Retinal pigment epithelial cell (primary cell): ENCODE measurements around the gene RPS3.
A peak's percentile ranks its signal among the peaks of the same experiment; 100 is the strongest.

Source experiments
- DNase-seq: peaks from one replicate; pipeline ENCODE4 v3.0.0-alpha.2; 2010; ENCODE audit warnings: low read depth
- H3K4me3 ChIP-seq: 2 replicates; pipeline ENCODE4 v1.5.1; 2011; ENCODE audit warnings: mild to moderate bottlenecking, low read length, control low read depth, moderate library complexity
- CTCF ChIP-seq: conservative IDR thresholded peaks from 2 replicates; pipeline ENCODE4 v1.5.1; 2011; ENCODE audit warnings: low read depth, low read length, control low read depth, inconsistent platforms

Gene RPS3

GRCh38 chr11:75442161-75442885, 43.0 kb downstream of the RPS3 start:
- DNase-seq = no peak
- no peak overlapping the region for H3K4me3 ChIP-seq
- TF ChIP-seq CTCF = no peak

- DNase-seq = no peak
- no peak for TF ChIP-seq CTCF
- no peak overlapping the region for H3K4me3 ChIP-seq
Observed at GRCh38 chr11:75443043-75443442, 43.7 kb downstream of the RPS3 start.

GRCh38 chr11:75445315-75445953, 46.1 kb downstream of the RPS3 start:
- TF ChIP-seq CTCF = peak; percentile 91
- no peak for DNase-seq
- no peak overlapping the region for H3K4me3 ChIP-seq

GRCh38 chr11:75447415-75447814, 48.1 kb downstream of the RPS3 start:
- H3K4me3 ChIP-seq = no peak overlapping the region
- no peak for DNase-seq
- TF ChIP-seq CTCF = no peak

- H3K4me3 ChIP-seq = no peak overlapping the region
- no peak for DNase-seq
- no peak for TF ChIP-seq CTCF
Observed at GRCh38 chr11:75449271-75449670, 50.0 kb downstream of the RPS3 start.

- no peak for DNase-seq
- TF ChIP-seq CTCF = no peak
- H3K4me3 ChIP-seq = no peak overlapping the region
Observed at GRCh38 chr11:75449776-75450175, 50.5 kb downstream of the RPS3 start.

GRCh38 chr11:75450236-75450635, 50.9 kb downstream of the RPS3 start:
- no peak for DNase-seq
- H3K4me3 ChIP-seq = no peak overlapping the region
- no peak for TF ChIP-seq CTCF
